SH-SY5Y (cell line): ENCODE results near the gene RGS3.

Experiments used
- GATA2 ChIP-seq: IDR thresholded peaks from 2 replicates; pipeline ENCODE4 v1.6.1; 2011; ENCODE audit warnings: mild to moderate bottlenecking, low read depth, low read length
- GATA3 ChIP-seq: IDR thresholded peaks from 2 replicates; pipeline ENCODE4 v1.6.1; 2011; ENCODE audit warnings: low read depth, mild to moderate bottlenecking, low read length, moderate library complexity

RGS3 gene

GRCh38 chr9:113508111-113508749 is 44.7 kb downstream of the RGS3 start:
- TF ChIP-seq GATA3: no peak
- TF ChIP-seq GATA2: no peak

- TF ChIP-seq GATA3: no peak
Observed at GRCh38 chr9:113509463-113509862, 45.9 kb downstream of the RGS3 start.

- TF ChIP-seq GATA2 (no peak), GATA3 (no peak)
Observed at GRCh38 chr9:113511047-113511521, 47.6 kb downstream of the RGS3 start.

- TF ChIP-seq GATA3 (no peak), GATA2 (no peak)
Observed at GRCh38 chr9:113511856-113512761, 48.6 kb downstream of the RGS3 start.

GRCh38 chr9:113513111-113513510 is 49.6 kb downstream of the RGS3 start:
- no peak for TF ChIP-seq GATA3
- TF ChIP-seq GATA2: no peak

GRCh38 chr9:113513536-113513935 is 50.0 kb downstream of the RGS3 start:
- no peak for TF ChIP-seq GATA2

GRCh38 chr9:113514061-113514460 is 50.5 kb downstream of the RGS3 start:
- TF ChIP-seq GATA2 (no peak), GATA3 (no peak)

- TF ChIP-seq GATA2 (no peak), GATA3 (no peak)
Observed at GRCh38 chr9:113514748-113515147, 51.2 kb downstream of the RGS3 start.

GRCh38 chr9:113515862-113516261 is 52.3 kb downstream of the RGS3 start:
- TF ChIP-seq GATA2 (no peak), GATA3 (no peak)

GRCh38 chr9:113516840-113517577 is 53.5 kb downstream of the RGS3 start:
- no peak for TF ChIP-seq GATA3
- TF ChIP-seq GATA2: no peak

- TF ChIP-seq GATA3: no peak
- no peak for TF ChIP-seq GATA2
Observed at GRCh38 chr9:113519426-113520108, 56.0 kb downstream of the RGS3 start.

- TF ChIP-seq GATA2 (no peak), GATA3 (no peak)
Observed at GRCh38 chr9:113520109-113520642, 56.6 kb downstream of the RGS3 start.

- TF ChIP-seq GATA2 (no peak), GATA3 (no peak)
Observed at GRCh38 chr9:113521693-113522255, 58.2 kb downstream of the RGS3 start.

- TF ChIP-seq GATA3: no peak
- TF ChIP-seq GATA2: no peak
Observed at GRCh38 chr9:113522419-113522818, 58.9 kb downstream of the RGS3 start.
